SK-N-MC (cell line): ENCODE measurements around the gene RNF112.

Source experiments
- EZH2 ChIP-seq: fragments of 200-600 bp; sonication (generic); IDR thresholded peaks from one replicate; pipeline ENCODE4 v1.6.1; 2017; ENCODE audit warnings: antibody characterized with exemption
- POLR2AphosphoS5 ChIP-seq: IDR thresholded peaks from 2 replicates; pipeline ENCODE4 v1.6.1; 2012; ENCODE audit warnings: mild to moderate bottlenecking, low read depth, low read length, borderline replicate concordance

DNA sequence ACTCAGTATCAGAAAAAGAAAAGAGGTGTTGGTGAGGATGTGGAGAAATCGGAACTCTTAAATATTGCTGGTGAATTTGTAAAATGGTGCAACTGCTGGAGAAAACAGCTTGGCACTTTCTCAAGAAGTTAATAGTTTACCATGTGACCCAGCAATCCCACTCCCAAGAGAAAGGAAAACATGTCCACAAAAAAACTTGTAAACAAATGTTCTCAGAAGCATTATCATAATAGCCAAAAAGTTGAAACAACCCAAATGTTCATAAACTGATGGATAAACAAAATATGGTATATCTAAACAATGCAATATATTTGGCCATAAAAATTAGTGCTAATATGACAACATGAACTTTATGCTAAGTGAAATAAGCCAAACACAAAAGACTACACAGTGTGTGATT, 35.3 kb upstream of the RNF112 start:
- TF ChIP-seq EZH2 (no peak), POLR2AphosphoS5 (no peak)
